Type B pancreatic cell (in vitro differentiated cells): ENCODE results near the gene MZT2A. TPM values are rescaled to one million over a fixed set of nuclear protein-coding genes. Genes with fewer than 3 reads are reported as not detected.
"Not testable (repeated sequence)": the region's sequence is repeated elsewhere in the genome, so short reads cannot be mapped to it uniquely, and the experiment has no call there.

Experiments used
- DNase-seq: peaks from one replicate; pipeline ENCODE4 v3.0.0; 2021; ENCODE audit warnings: mixed read lengths; ENCODE audit not compliant: unreplicated experiment; ENCODE audit errors: extremely low spot score
- H3K27ac Mint-ChIP-seq: 2 replicates; pipeline ENCODE4 v1.8.0; 2021; ENCODE audit warnings: mild to moderate bottlenecking, mixed read lengths
- H3K27me3 Mint-ChIP-seq: 2 replicates; pipeline ENCODE4 v1.8.0; 2021; ENCODE audit warnings: mixed read lengths
- H3K36me3 Mint-ChIP-seq: 2 replicates; pipeline ENCODE4 v1.8.0; 2021; ENCODE audit warnings: mixed read lengths
- H3K4me1 Mint-ChIP-seq: one replicate; pipeline ENCODE4 v1.8.0; 2021; ENCODE audit warnings: mixed read lengths; ENCODE audit not compliant: unreplicated experiment
- H3K4me3 Mint-ChIP-seq: 2 replicates; pipeline ENCODE4 v1.8.0; 2021; ENCODE audit warnings: mild to moderate bottlenecking, mixed read lengths
- H3K9me3 Mint-ChIP-seq: 2 replicates; pipeline ENCODE4 v1.8.0; 2021; ENCODE audit warnings: mixed read lengths
- CTCF ChIP-seq: fragments of 200-600 bp; sonication (generic); conservative IDR thresholded peaks from 2 replicates; pipeline ENCODE4 v1.5.0; 2021; ENCODE audit warnings: antibody characterized with exemption, mild to moderate bottlenecking
- total RNA-seq: library from RNA; stranded (reverse); gene quantifications from 2 replicates; pipeline ENCODE4 v1.2.1, GENCODE V29; 2021; ENCODE audit warnings: low replicate concordance

The MZT2A gene
- total RNA-seq, 1 donor from 2014 or later = 117 TPM

- H3K27ac Mint-ChIP-seq, H3K9me3 Mint-ChIP-seq, H3K36me3 Mint-ChIP-seq, H3K4me3 Mint-ChIP-seq, DNase-seq, H3K27me3 Mint-ChIP-seq, H3K4me1 Mint-ChIP-seq: not testable (repeated sequence)
Observed at GRCh38 chr2:131511291-131511968, 19.2 kb upstream of the MZT2A start.

- TF ChIP-seq CTCF = no peak
- Mint-ChIP-seq H3K9me3 (no peaks in the 10 kb centered on the region), H3K36me3 (peaks cover 6% of the 10 kb centered on the region), H3K27me3 (no peaks in the 10 kb centered on the region), H3K4me3 (no peak overlapping the region), H3K27ac (no peak overlapping the region), H3K4me1 (no peaks in the 10 kb centered on the region)
- no peak for DNase-seq
Observed at GRCh38 chr2:131509615-131510014, 17.4 kb upstream of the MZT2A start.

- not testable (repeated sequence) for DNase-seq, H3K4me3 Mint-ChIP-seq, H3K27me3 Mint-ChIP-seq, H3K4me1 Mint-ChIP-seq, H3K9me3 Mint-ChIP-seq, H3K36me3 Mint-ChIP-seq, H3K27ac Mint-ChIP-seq
Observed at GRCh38 chr2:131504082-131504750, 12.0 kb upstream of the MZT2A start.

- H3K9me3 Mint-ChIP-seq, H3K4me1 Mint-ChIP-seq, H3K4me3 Mint-ChIP-seq, H3K27ac Mint-ChIP-seq, H3K27me3 Mint-ChIP-seq, H3K36me3 Mint-ChIP-seq, DNase-seq: not testable (repeated sequence)
Observed at GRCh38 chr2:131503587-131503986, 11.4 kb upstream of the MZT2A start.

GRCh38 chr2:131498321-131498973, 6.2 kb upstream of the MZT2A start:
- H3K36me3 Mint-ChIP-seq, DNase-seq, H3K4me3 Mint-ChIP-seq, H3K4me1 Mint-ChIP-seq, H3K9me3 Mint-ChIP-seq, H3K27me3 Mint-ChIP-seq, H3K27ac Mint-ChIP-seq: not testable (repeated sequence)

- H3K4me3 Mint-ChIP-seq = peak overlapping the region; percentile 61
- H3K36me3 Mint-ChIP-seq, H3K4me1 Mint-ChIP-seq, H3K27ac Mint-ChIP-seq, H3K27me3 Mint-ChIP-seq, DNase-seq, H3K9me3 Mint-ChIP-seq: not testable (repeated sequence)
Observed at GRCh38 chr2:131495506-131495905, 3.3 kb upstream of the MZT2A start.

- TF ChIP-seq CTCF = no peak
Observed at GRCh38 chr2:131493199-131493968, 1.2 kb upstream of the MZT2A start.

More at GRCh38 chr2:131493199-131493968, 1.2 kb upstream of the MZT2A start:
- H3K4me3 Mint-ChIP-seq = peak overlapping the region; percentile 98
- no peaks in the 10 kb centered on the region for H3K27me3 Mint-ChIP-seq
- peak overlapping the region; percentile 98 for H3K27ac Mint-ChIP-seq
- H3K4me1 Mint-ChIP-seq = peaks cover 4% of the 10 kb centered on the region
- DNase-seq = no peak
- H3K36me3 Mint-ChIP-seq = no peaks in the 10 kb centered on the region
- H3K9me3 Mint-ChIP-seq = no peaks in the 10 kb centered on the region
